Endothelial cell of umbilical vein (primary cell): ENCODE measurements around the gene ZDHHC3. TPM values are rescaled to one million over a fixed set of nuclear protein-coding genes. Genes with fewer than 3 reads are reported as not detected.
A peak's percentile ranks its signal among the peaks of the same experiment; 100 is the strongest.

Experiments
- BruUV-seq: library from RNA; stranded (reverse); fragments of 400-500 nt; replicated peaks from 2 replicates; lab custom pipeline; 2021; lab: Mats Ljungman, UMichigan
- CTCF ChIA-PET: fragments of 300-600, 350-600 bp; sonication (Branson Sonifier 250); formaldehyde crosslinking; loops from one replicate; lab custom pipeline; 2021; ENCODE audit warnings: antibody characterized with exemption, inconsistent platforms; lab: Charles Lee
- POLR2A ChIA-PET: fragments of 300-600, 350-600 bp; sonication (Branson Sonifier 250); formaldehyde crosslinking; loops from one replicate; lab custom pipeline; 2021; ENCODE audit warnings: antibody characterized with exemption, inconsistent platforms; lab: Charles Lee
- DNase-seq: peaks from one replicate; pipeline ENCODE4 v3.0.0-alpha.2; 2011; ENCODE audit warnings: low read depth, low spot score
- FAIRE-seq: peaks from 2 replicates; lab custom pipeline; 2011; peaks lifted over from hg19 to GRCh38; lab: Jason Lieb, UNC
- H2AFZ ChIP-seq: 2 replicates; pipeline ENCODE4 v1.6.0; 2012; ENCODE audit warnings: low read depth, low read length, control low read depth, inconsistent platforms
- H3K27ac ChIP-seq: 2 replicates; pipeline ENCODE4 v1.5.1; 2011; ENCODE audit warnings: low read depth, mild to moderate bottlenecking, control low read depth, low read length, moderate library complexity; ENCODE audit not compliant: insufficient read depth
- H3K27me3 ChIP-seq, 2 experiments: 2 replicates each; pipeline versions ENCODE4 v1.6.0 to v1.6.1; 2011; ENCODE audit warnings: low read length in 2 of 2, mixed read lengths in 1 of 2; ENCODE audit not compliant: control insufficient read depth in 2 of 2, insufficient read depth in 2 of 2
- H3K36me3 ChIP-seq, 2 experiments: 2 replicates in 1 of 2; 3 replicates in 1 of 2; pipeline ENCODE4 v1.5.1; 2011; ENCODE audit warnings: low read length in 2 of 2, mild to moderate bottlenecking in 1 of 2, moderate library complexity in 1 of 2; ENCODE audit not compliant: control insufficient read depth in 2 of 2, insufficient read depth in 2 of 2; ENCODE audit errors: extremely low read depth in 1 of 2
- H3K4me1 ChIP-seq: 3 replicates; pipeline ENCODE4 v1.5.1; 2011; ENCODE audit warnings: mild to moderate bottlenecking, low read length; ENCODE audit not compliant: control insufficient read depth, insufficient read depth; ENCODE audit errors: extremely low read depth
- H3K4me2 ChIP-seq: 2 replicates; pipeline ENCODE4 v1.6.1; 2011; ENCODE audit warnings: low read length, control low read depth, mixed read lengths; ENCODE audit not compliant: insufficient read depth
- H3K4me3 ChIP-seq, 3 experiments: fragments of 200-600 bp in 1 of 3; sonication (generic), shearing (Covaris generic) in 1 of 3; replicated peaks in 1 of 3; 2 replicates each; pipeline ENCODE4 v1.5.1; 2011 to 2016; ENCODE audit warnings: control low read depth in 3 of 3, low read length in 3 of 3, mild to moderate bottlenecking in 2 of 3, inconsistent platforms in 1 of 3, low read depth in 1 of 3, moderate library complexity in 1 of 3; ENCODE audit not compliant: insufficient read depth in 1 of 3
- H3K79me2 ChIP-seq: 2 replicates; pipeline ENCODE4 v1.6.0; 2012; ENCODE audit warnings: low read length, inconsistent platforms; ENCODE audit not compliant: control insufficient read depth, insufficient read depth
- H3K9ac ChIP-seq: replicated peaks from 2 replicates; pipeline ENCODE3; 2011; ENCODE audit warnings: low read length, control low read depth; ENCODE audit not compliant: insufficient read depth; ENCODE audit errors: extremely low read depth
- H3K9me1 ChIP-seq: replicated peaks from 3 replicates; pipeline ENCODE4 v1.6.0; 2011; ENCODE audit warnings: mild to moderate bottlenecking, low read length; ENCODE audit not compliant: control insufficient read depth, insufficient read depth; ENCODE audit errors: extremely low read depth
- H3K9me3 ChIP-seq: replicated peaks from 2 replicates; pipeline ENCODE4 v1.5.1; 2012; ENCODE audit warnings: low read length, inconsistent platforms; ENCODE audit not compliant: control insufficient read depth, insufficient read depth
- H4K20me1 ChIP-seq: replicated peaks from 2 replicates; pipeline ENCODE3; 2011; ENCODE audit warnings: mild to moderate bottlenecking, low read length; ENCODE audit not compliant: control insufficient read depth, insufficient read depth; ENCODE audit errors: extremely low read depth
- EZH2 ChIP-seq: IDR thresholded peaks from 2 replicates; pipeline ENCODE4 v1.6.1; 2012; ENCODE audit warnings: borderline replicate concordance, low read depth, mild to moderate bottlenecking, moderate library complexity, low read length, inconsistent platforms; ENCODE audit not compliant: severe bottlenecking
- FOS ChIP-seq: IDR thresholded peaks from 2 replicates; pipeline ENCODE4 v1.6.1; 2011; ENCODE audit warnings: mild to moderate bottlenecking, low read length, moderate library complexity, borderline replicate concordance; ENCODE audit not compliant: insufficient read depth
- GATA2 ChIP-seq: IDR thresholded peaks from 2 replicates; pipeline ENCODE4 v1.7.0; 2011; ENCODE audit warnings: low read depth, mild to moderate bottlenecking, moderate library complexity, mixed read lengths, low read length; ENCODE audit not compliant: insufficient read length, insufficient read depth
- JUN ChIP-seq: IDR thresholded peaks from 2 replicates; pipeline ENCODE4 v1.6.1; 2011; ENCODE audit warnings: borderline replicate concordance, low read depth; ENCODE audit not compliant: insufficient read length, insufficient read depth
- MYC ChIP-seq: IDR thresholded peaks from one replicate; pipeline ENCODE4 v1.6.1; 2011; ENCODE audit warnings: mild to moderate bottlenecking, low read depth, low read length
- POLR2A ChIP-seq: IDR thresholded peaks from 2 replicates; pipeline ENCODE4 v1.6.1; 2012; ENCODE audit warnings: low read depth, mild to moderate bottlenecking, control low read depth, low read length
- POLR2AphosphoS5 ChIP-seq: IDR thresholded peaks from 2 replicates; pipeline ENCODE4 v1.6.1; 2012; ENCODE audit warnings: low read depth, mild to moderate bottlenecking, control low read depth, low read length, moderate library complexity; ENCODE audit not compliant: insufficient read depth
- dilution Hi-C: fragments of 300-500 bp; cut with MboI; formaldehyde crosslinking; loops from one replicate; pipeline ENCODE4 v1.15.0; 2019; ENCODE audit warnings: low sequenced_read_pairs; ENCODE audit not compliant: extremely low pct_ligation_motif_present
- intact Hi-C: fragments of 100-400 bp; cut with micrococcal nuclease; formaldehyde crosslinking; loops from one replicate; pipeline ENCODE4 v1.10.0; 2022
- polyA plus RNA-seq, 4 experiments: library from polyadenylated mRNA; depleted of rRNA in 3 of 4; stranded (reverse) in 3 of 4; unstranded in 1 of 4; fragments of >200 nt; gene quantifications; 2 replicates each; pipeline versions ENCODE4 v1.2.1 to v1.2.3, GENCODE V29; 2011 to 2012; ENCODE audit warnings: missing spikeins in 1 of 4
- total RNA-seq: library from RNA; stranded (reverse); gene quantifications from 2 replicates; pipeline ENCODE4 v1.2.3, GENCODE V29; 2021
- TF ChIP-seq, protein P1 (sequence below), 2 donors: IDR thresholded peaks; 1 replicate in 1 of 2; 2 replicates in 1 of 2; pipeline ENCODE4 v1.5.1; 2011; ENCODE audit warnings: low read length in 2 of 2, mild to moderate bottlenecking in 2 of 2, moderate library complexity in 2 of 2, control low read depth in 1 of 2, inconsistent platforms in 1 of 2, low read depth in 1 of 2; ENCODE audit not compliant: insufficient read depth in 1 of 2; ENCODE audit errors: extremely low read depth in 1 of 2
- TF ChIP-seq, protein P2 (sequence below): IDR thresholded peaks from 2 replicates; pipeline ENCODE4 v1.6.1; 2011; ENCODE audit not compliant: insufficient read depth, insufficient read length

ZDHHC3 gene
- total and polyA plus RNA-seq, 2 donors (not counting 3 experiments of a cell fraction or from before 2014, with no cell fraction given): 62.4 to 97.1 TPM

DNA sequence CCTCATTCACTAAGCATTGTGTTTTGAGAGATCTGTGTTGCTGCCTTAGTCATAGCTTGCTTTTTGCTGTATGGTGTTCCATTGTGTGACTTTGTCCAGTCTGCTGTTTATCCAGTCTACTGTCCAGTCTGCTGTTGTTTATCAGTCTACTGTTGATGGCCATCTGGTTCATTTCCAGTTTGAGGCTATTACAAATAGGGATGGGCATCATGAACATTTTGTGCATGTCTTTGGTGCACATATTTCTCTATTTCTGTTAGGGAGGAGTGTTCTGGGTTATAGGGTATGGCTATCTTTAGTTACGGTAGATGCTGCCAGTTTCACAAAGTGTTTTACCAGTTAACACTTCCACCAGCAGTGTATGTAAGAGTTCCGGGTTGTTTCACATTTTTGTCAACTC lies 27.9 kb upstream of the ZDHHC3 start:
- no peak overlapping the region for H3K9ac ChIP-seq
- no peaks in the 10 kb centered on the region for H4K20me1 ChIP-seq
- H3K4me2 ChIP-seq: no peak overlapping the region
- dilution Hi-C loops: no loop called here
- BruUV-seq: no TSS peak
- H3K4me1 ChIP-seq: peaks cover 13% of the 10 kb centered on the region
- no peak for TF ChIP-seq FOS
- TF ChIP-seq GATA2: no peak
- TF ChIP-seq POLR2AphosphoS5: no peak
- no peak for TF ChIP-seq POLR2A
- TF ChIP-seq, protein P1, sequence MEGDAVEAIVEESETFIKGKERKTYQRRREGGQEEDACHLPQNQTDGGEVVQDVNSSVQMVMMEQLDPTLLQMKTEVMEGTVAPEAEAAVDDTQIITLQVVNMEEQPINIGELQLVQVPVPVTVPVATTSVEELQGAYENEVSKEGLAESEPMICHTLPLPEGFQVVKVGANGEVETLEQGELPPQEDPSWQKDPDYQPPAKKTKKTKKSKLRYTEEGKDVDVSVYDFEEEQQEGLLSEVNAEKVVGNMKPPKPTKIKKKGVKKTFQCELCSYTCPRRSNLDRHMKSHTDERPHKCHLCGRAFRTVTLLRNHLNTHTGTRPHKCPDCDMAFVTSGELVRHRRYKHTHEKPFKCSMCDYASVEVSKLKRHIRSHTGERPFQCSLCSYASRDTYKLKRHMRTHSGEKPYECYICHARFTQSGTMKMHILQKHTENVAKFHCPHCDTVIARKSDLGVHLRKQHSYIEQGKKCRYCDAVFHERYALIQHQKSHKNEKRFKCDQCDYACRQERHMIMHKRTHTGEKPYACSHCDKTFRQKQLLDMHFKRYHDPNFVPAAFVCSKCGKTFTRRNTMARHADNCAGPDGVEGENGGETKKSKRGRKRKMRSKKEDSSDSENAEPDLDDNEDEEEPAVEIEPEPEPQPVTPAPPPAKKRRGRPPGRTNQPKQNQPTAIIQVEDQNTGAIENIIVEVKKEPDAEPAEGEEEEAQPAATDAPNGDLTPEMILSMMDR (IDR thresholded peaks at IDR 0.05; ENCODE audit: extremely low read depth in 1 of 2, insufficient read depth in 1 of 2, low read depth in 1 of 2, low read length in 2 of 2): no peak
- TF ChIP-seq MYC: no peak
- TF ChIP-seq, protein P2, sequence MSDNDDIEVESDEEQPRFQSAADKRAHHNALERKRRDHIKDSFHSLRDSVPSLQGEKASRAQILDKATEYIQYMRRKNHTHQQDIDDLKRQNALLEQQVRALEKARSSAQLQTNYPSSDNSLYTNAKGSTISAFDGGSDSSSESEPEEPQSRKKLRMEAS: no peak
- no peak for TF ChIP-seq EZH2
- no peak for TF ChIP-seq JUN
- no peak overlapping the region for H3K27ac ChIP-seq
- H2AFZ ChIP-seq: no peak overlapping the region
- POLR2A ChIA-PET: no interaction called here
- peak; percentile 62 for DNase-seq
- H3K36me3 ChIP-seq: peaks cover 3 to 8% of the 10 kb centered on the region in 2 experiments
- intact Hi-C loops: no loop called here
- CTCF ChIA-PET: interaction anchor here (3.4 to 3.5 kb wide), 2 partner anchors 8 to 11 kb away, joined by 15 to 16 read pairs; no protein-coding TSS in a partner anchor
- no peaks in the 10 kb centered on the region for H3K9me1 ChIP-seq
- H3K27me3 ChIP-seq: no peaks in the 10 kb centered on the region
- H3K79me2 ChIP-seq: no peaks in the 10 kb centered on the region
- no peak for FAIRE-seq
- no peaks in the 10 kb centered on the region for H3K9me3 ChIP-seq
- no peak overlapping the region for H3K4me3 ChIP-seq
